SIG-M5 treated with dmso at 0.1 percent for 504 hours (cell line): ENCODE results near the gene IRX1.

Experiments used
- DNase-seq: peaks from one replicate; lab custom pipeline; 2025; ENCODE audit not compliant: unreplicated experiment; lab: John Stamatoyannopoulos, UW

IRX1 gene

DNA sequence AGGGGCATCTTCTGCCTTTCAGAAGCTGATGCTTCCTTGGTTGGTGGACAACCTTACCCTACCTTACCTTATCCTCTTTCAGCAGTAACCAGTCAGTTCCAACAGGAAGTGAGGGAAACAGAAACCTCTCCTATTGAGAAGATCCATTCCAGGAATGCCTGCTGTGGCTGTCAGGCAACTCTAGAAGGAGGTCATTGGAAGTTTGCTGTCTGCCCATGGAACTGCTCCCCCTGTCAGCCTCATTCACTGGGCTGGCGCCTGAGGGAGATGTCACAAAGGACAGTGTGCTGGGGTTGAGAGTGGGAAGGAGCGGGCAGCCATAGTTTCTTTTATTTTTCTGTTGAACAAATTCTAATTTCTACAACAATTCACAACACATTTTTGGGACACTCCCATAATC lies 54.7 kb downstream of the IRX1 start:
- no peak for DNase-seq

DNA sequence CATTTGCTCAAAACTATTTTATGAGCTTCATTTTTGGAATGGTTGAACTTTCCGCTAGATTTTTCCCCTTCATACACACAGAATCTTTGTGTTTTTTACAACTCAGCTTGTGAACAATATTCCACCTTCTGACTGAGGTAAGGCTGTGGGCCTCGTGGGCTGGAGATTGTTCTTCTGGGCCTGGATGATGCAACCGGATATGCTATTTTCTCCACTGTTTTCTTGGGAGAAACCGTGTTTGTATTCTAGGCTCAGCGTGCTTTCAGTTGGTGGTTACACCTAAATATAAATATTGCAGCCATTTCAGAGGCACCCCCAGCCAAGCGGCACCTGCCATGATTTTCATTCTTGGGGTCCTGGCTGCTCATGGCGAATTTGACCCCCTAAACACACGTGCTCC lies 55.2 kb downstream of the IRX1 start:
- no peak for DNase-seq
